K562 (cell line): ENCODE measurements around the gene MKRN1. TPM values are rescaled to one million over a fixed set of nuclear protein-coding genes. Genes with fewer than 3 reads are reported as not detected.

Source experiments
- ATAC-seq: fragments of 200-7000 bp; cut with Tn5 transposase; 3 replicates; pipeline ENCODE4 v1.9.1; 2020; ENCODE audit warnings: moderate library complexity
- BruUV-seq: library from RNA; stranded (reverse); fragments of 400-500 nt; replicated peaks from 2 replicates; lab custom pipeline; 2021; lab: Mats Ljungman, UMichigan
- CTCF ChIA-PET: fragments of 300-600 bp; formaldehyde crosslinking; extraction: SDS; loops from one replicate; lab custom pipeline; 2021; ENCODE audit warnings: low intra/inter-chr PET ratio; lab: Yijun Ruan, JAX
- POLR2A ChIA-PET: fragments of 300-600, 350-650 bp; sonication (Branson Sonifier 250); formaldehyde crosslinking; extraction: SDS; loops from one replicate; lab custom pipeline; 2021; ENCODE audit warnings: antibody characterized with exemption, inconsistent platforms; lab: Yijun Ruan, JAX
- DNase-seq, 4 experiments: peaks; one replicate each; pipeline versions ENCODE4 v3.0.0 to v3.0.0-alpha.2; 2011 to 2018; ENCODE audit warnings: low spot score in 3 of 4, mixed read lengths in 3 of 4; ENCODE audit errors: extremely low read depth in 1 of 4
- FAIRE-seq: peaks from 2 replicates; lab custom pipeline; 2011; peaks lifted over from hg19 to GRCh38; lab: Jason Lieb, UNC
- H2AFZ ChIP-seq: 2 replicates; pipeline ENCODE4 v1.6.0; 2011; ENCODE audit warnings: low read depth, low read length, control low read depth, inconsistent platforms
- H3K27ac ChIP-seq: fragments of 200-600 bp; 3 replicates; pipeline ENCODE4 v1.8.0; 2011; ENCODE audit warnings: low read depth, mild to moderate bottlenecking, control low read depth, inconsistent platforms, low read length, moderate library complexity, mixed read lengths; ENCODE audit errors: extremely low read depth
- H3K27me3 ChIP-seq, 2 experiments: fragments of 300-600 bp in 1 of 2; 2 replicates in 1 of 2; 3 replicates in 1 of 2; pipeline versions ENCODE4 v1.6.0 to v1.8.0; 2011; ENCODE audit warnings: inconsistent platforms in 2 of 2, low read length in 2 of 2, mild to moderate bottlenecking in 1 of 2, mixed read lengths in 1 of 2, moderate library complexity in 1 of 2; ENCODE audit not compliant: control insufficient read depth in 2 of 2, insufficient read depth in 2 of 2
- H3K36me3 ChIP-seq: fragments of 300-600 bp; 3 replicates; pipeline ENCODE4 v1.8.0; 2011; ENCODE audit warnings: mild to moderate bottlenecking, low read length, inconsistent platforms; ENCODE audit not compliant: control insufficient read depth, insufficient read depth
- H3K4me1 ChIP-seq, 2 experiments: fragments of 200-600 bp in 1 of 2; replicated peaks in 1 of 2; 2 replicates in 1 of 2; 3 replicates in 1 of 2; pipeline versions ENCODE4 v1.5.1 to v1.8.0; 2011; ENCODE audit warnings: inconsistent platforms in 2 of 2, low read length in 2 of 2, mild to moderate bottlenecking in 1 of 2, mixed read lengths in 1 of 2, moderate library complexity in 1 of 2; ENCODE audit not compliant: control insufficient read depth in 2 of 2, insufficient read depth in 2 of 2
- H3K4me2 ChIP-seq: 2 replicates; pipeline ENCODE4 v1.6.1; 2011; ENCODE audit warnings: low read length, control low read depth, inconsistent platforms, mixed read lengths; ENCODE audit not compliant: insufficient read depth
- H3K4me3 ChIP-seq: fragments of 200-600 bp; sonication (generic), shearing (Covaris generic); 2 replicates; pipeline ENCODE4 v1.5.1; 2016; ENCODE audit warnings: control low read depth, inconsistent platforms
- H3K79me2 ChIP-seq: fragments of 200-600 bp; 3 replicates; pipeline ENCODE4 v1.8.0; 2011; ENCODE audit warnings: low read length, inconsistent platforms; ENCODE audit not compliant: control insufficient read depth, insufficient read depth
- H3K9ac ChIP-seq, 2 experiments: 2 replicates each; pipeline versions ENCODE4 v1.6.0 to v1.6.1; 2011; ENCODE audit warnings: low read depth in 2 of 2, low read length in 2 of 2, control low read depth in 1 of 2, inconsistent platforms in 1 of 2, mild to moderate bottlenecking in 1 of 2, mixed read lengths in 1 of 2; ENCODE audit not compliant: insufficient read depth in 1 of 2
- H3K9me1 ChIP-seq: one replicate; pipeline ENCODE4 v1.6.0; 2011; ENCODE audit warnings: inconsistent platforms, mild to moderate bottlenecking, low read length, moderate library complexity; ENCODE audit not compliant: control insufficient read depth, insufficient read depth
- H3K9me3 ChIP-seq: replicated peaks from 2 replicates; pipeline ENCODE4 v1.5.1; 2011; ENCODE audit warnings: low read depth, low read length, inconsistent platforms; ENCODE audit not compliant: control insufficient read depth, insufficient read depth
- H4K20me1 ChIP-seq: replicated peaks from 2 replicates; pipeline ENCODE4 v1.6.1; 2011; ENCODE audit warnings: low read length, inconsistent platforms, mixed read lengths; ENCODE audit not compliant: control insufficient read depth, insufficient read depth
- ARID1B ChIP-seq: fragments of 450-650 bp; IDR thresholded peaks from 2 replicates; pipeline ENCODE4 v1.6.1; 2016; ENCODE audit warnings: antibody characterized with exemption, mild to moderate bottlenecking, inconsistent platforms
- CCAR2 ChIP-seq: fragments of 200-400 bp; formaldehyde crosslinking; IDR thresholded peaks from 2 replicates; pipeline ENCODE4 v1.6.1; 2017; ENCODE audit warnings: mild to moderate bottlenecking, low read depth, low read length
- FOXJ2 ChIP-seq: fragments of 200-800 bp; sonication (Bioruptor generic); IDR thresholded peaks from 2 replicates; pipeline ENCODE4 v1.6.1; 2016; ENCODE audit warnings: missing genetic modification characterization, missing compliant biosample characterization
- MTA1 ChIP-seq: fragments of 450-650 bp; IDR thresholded peaks from 2 replicates; pipeline ENCODE4 v1.6.1; 2017; ENCODE audit warnings: borderline replicate concordance
- NBN ChIP-seq: fragments of 450-650 bp; IDR thresholded peaks from 2 replicates; pipeline ENCODE4 v1.6.1; 2016; ENCODE audit warnings: low read depth, mild to moderate bottlenecking
- NFIC ChIP-seq: fragments of 450-650 bp; IDR thresholded peaks from 2 replicates; pipeline ENCODE4 v1.6.1; 2017; ENCODE audit warnings: mild to moderate bottlenecking, inconsistent platforms
- PCBP1 ChIP-seq: fragments of 200-400 bp; formaldehyde crosslinking; IDR thresholded peaks from 2 replicates; pipeline ENCODE4 v1.6.1; 2018; ENCODE audit warnings: mild to moderate bottlenecking, low read depth, low read length; ENCODE audit not compliant: poor library complexity, severe bottlenecking
- RCOR1 ChIP-seq, 2 experiments: IDR thresholded peaks; 2 replicates each; pipeline ENCODE4 v1.6.1; 2012; ENCODE audit warnings: low read depth in 2 of 2, low read length in 2 of 2, borderline replicate concordance in 1 of 2, improper control_type of control experiment in 1 of 2
- SMAD1 ChIP-seq: fragments of 150-350 bp; IDR thresholded peaks from 2 replicates; pipeline ENCODE4 v1.6.1; 2014; ENCODE audit warnings: low read length, low read depth; ENCODE audit not compliant: partially characterized antibody
- SMAD3 ChIP-seq: fragments of 450-650 bp; formaldehyde crosslinking; conservative IDR thresholded peaks from 2 replicates; pipeline ENCODE4 v1.4.0; 2020; ENCODE audit warnings: mild to moderate bottlenecking
- YBX1 ChIP-seq: fragments of 450-650 bp; IDR thresholded peaks from 2 replicates; pipeline ENCODE4 v1.7.1; 2016; ENCODE audit warnings: mild to moderate bottlenecking
- ZNF668 ChIP-seq: fragments of 250-450 bp; sonication (Bioruptor Pico); IDR thresholded peaks from 2 replicates; pipeline ENCODE4 v1.8.0; 2022; ENCODE audit warnings: mild to moderate bottlenecking, inconsistent platforms
- WGBS: fragments of 100-300 bp; shearing (Covaris generic); methylation state at CpG from one replicate; pipeline ENCODE4 v1.1.6; 2016; ENCODE audit warnings: low coverage, mixed read lengths; ENCODE audit not compliant: insufficient coverage; ENCODE audit errors: missing lambda C conversion rate; 5-methylcytosine and 5-hydroxymethylcytosine counted together
- in situ Hi-C: fragments of 300-500 bp; cut with MboI; formaldehyde crosslinking; loops from 4 replicates; pipeline ENCODE4 v1.15.0; 2018; ENCODE audit warnings: inconsistent platforms, mixed read lengths
- intact Hi-C: fragments of 100-400 bp; cut with micrococcal nuclease; formaldehyde crosslinking; loops from 2 replicates; pipeline ENCODE4 v1.14.2; 2022
- polyA plus RNA-seq, 8 experiments: library from polyadenylated mRNA; depleted of rRNA in 4 of 8; stranded (reverse) in 5 of 8; unstranded in 3 of 8; fragments of >200 nt; fragmentation: Nextera tagmentation in 2 of 8; fragmentation: Illumina TruSeq in 1 of 8; extraction: Ambion mirVana in 2 of 8; extraction: Trizol in 1 of 8; gene quantifications; 2 replicates each; pipeline versions ENCODE4 v1.2.1 to v1.2.3, GENCODE V29; 2011 to 2014; ENCODE audit warnings: inconsistent platforms in 1 of 8, missing spikeins in 1 of 8
- total RNA-seq, 7 experiments: library from RNA; depleted of rRNA in 6 of 7; stranded (reverse); fragments of >200 nt in 6 of 7; fragmentation: Illumina TruSeq in 2 of 7; extraction: Trizol in 2 of 7; gene quantifications; 2 replicates each; pipeline versions ENCODE4 v1.2.1 to v1.2.3, GENCODE V29; 2011 to 2021; ENCODE audit warnings: low replicate concordance in 1 of 7

The MKRN1 gene
- total and polyA plus RNA-seq, 9 of the 15 experiments (the other 6 are each of a cell fraction or from before 2014, with no cell fraction given) = 30.5 to 90.3 (median 76.0) TPM

GRCh38 chr7:140484479-140484878, 5.2 kb upstream of the MKRN1 start:
- no peak overlapping the region for H3K27ac ChIP-seq
- DNase-seq = no peak
- intact Hi-C loops (no loop called here), in situ Hi-C loops (no loop called here)
- H2AFZ ChIP-seq = peak overlapping the region; percentile 43
- H3K4me1 ChIP-seq = peaks cover 34 to 45% of the 10 kb centered on the region in 2 experiments
- no TSS peak for BruUV-seq
- no peaks in the 10 kb centered on the region for H3K9me1 ChIP-seq
- no peak overlapping the region for H3K4me3 ChIP-seq
- 72% methylated on average over 3 of the region's 3 CpGs for WGBS
- H3K4me2 ChIP-seq = no peak overlapping the region
- H3K27me3 ChIP-seq = no peaks in the 10 kb centered on the region
- ChIA-PET CTCF (interaction anchor here (0.6 kb wide), 1 partner anchor 9 kb away, joined by 3 read pairs; no protein-coding TSS in a partner anchor), POLR2A (interaction anchor here (1.1 kb wide), 1 partner anchor 42 kb away, joined by 3 read pairs; no protein-coding TSS in a partner anchor)
- no peak for FAIRE-seq
- H4K20me1 ChIP-seq = no peaks in the 10 kb centered on the region
- no peaks in the 10 kb centered on the region for H3K9me3 ChIP-seq
- no peaks in the 10 kb centered on the region for H3K36me3 ChIP-seq
- ATAC-seq = no peak
- H3K79me2 ChIP-seq = no peaks in the 10 kb centered on the region
- TF ChIP-seq FOXJ2 (tag) (no peak), RCOR1 (IDR thresholded peaks at IDR 0.05; ENCODE audit: borderline replicate concordance in 1 of 2, low read depth in 2 of 2, low read length in 2 of 2) (0 out of 4 replicates have a peak, but pooled peaks of 1 of the 2 experiments have one; percentile 4)
- no peak overlapping the region for H3K9ac ChIP-seq

GRCh38 chr7:140479739-140480084, 407 bp upstream of the MKRN1 start:
- POLR2A ChIA-PET = interaction anchor here (0.6 to 4.1 kb wide), 4 partner anchors 8 to 28 kb away, joined by 3 to 44 read pairs (median 4); no protein-coding TSS in a partner anchor
- peak overlapping the region; percentile 65 to 97 for H3K9ac ChIP-seq
- TF ChIP-seq PCBP1 (no peak), CCAR2 (no peak), NBN (0 out of 2 replicates have a peak, but pooled peaks have one; percentile 1), ZNF668 (no peak), YBX1 (no peak), ARID1B (peak; percentile 13; the same call in 1 of the 2 replicates), SMAD1 (no peak), NFIC (peak; percentile 30; the same call in 1 of the 2 replicates), SMAD3 (0 out of 2 replicates have a peak, but pooled peaks have one; percentile 19), MTA1 (0 out of 2 replicates have a peak, but pooled peaks have one; percentile 26)

More at GRCh38 chr7:140479739-140480084, 407 bp upstream of the MKRN1 start:
- 6% methylated on average over 2 of the region's 2 CpGs for WGBS
- H3K9me1 ChIP-seq = no peaks in the 10 kb centered on the region
- no peaks in the 10 kb centered on the region for H3K27me3 ChIP-seq
- H3K4me2 ChIP-seq = peak overlapping the region; percentile 77
- no peaks in the 10 kb centered on the region for H3K9me3 ChIP-seq
- in situ Hi-C loops (no loop called here), intact Hi-C loops (loop anchor here (1.0 to 5.0 kb wide), 4 partner anchors 9 to 533 kb away; partner anchors contain the start of genes KDM7A and MRPS33)
- H3K36me3 ChIP-seq = peaks cover 3% of the 10 kb centered on the region; the same call in 1 of the 3 replicates
- peaks cover 14 to 40% of the 10 kb centered on the region in 2 experiments for H3K4me1 ChIP-seq
- ATAC-seq (no peak), DNase-seq (peak in 1 of 4 experiments; percentile 34), FAIRE-seq (no peak)
- CTCF ChIA-PET = no interaction called here
- TSS peak; percentile 96 for BruUV-seq
- H3K79me2 ChIP-seq = peaks cover 43% of the 10 kb centered on the region
- H2AFZ ChIP-seq = peak overlapping the region; percentile 96
- H3K27ac ChIP-seq = peak overlapping the region; percentile 91
- H4K20me1 ChIP-seq = peaks cover 23% of the 10 kb centered on the region
- H3K4me3 ChIP-seq = peak overlapping the region; percentile 93
